HG02981 (cell line): ENCODE results near the gene CADM2.

Source experiments
- ATAC-seq: cut with Tn5 transposase; IDR thresholded peaks from one replicate; pipeline ENCODE4 v1.9.1; 2021; ENCODE audit warnings: mild to moderate bottlenecking, moderate library complexity; ENCODE audit not compliant: unreplicated experiment

The CADM2 gene

DNA sequence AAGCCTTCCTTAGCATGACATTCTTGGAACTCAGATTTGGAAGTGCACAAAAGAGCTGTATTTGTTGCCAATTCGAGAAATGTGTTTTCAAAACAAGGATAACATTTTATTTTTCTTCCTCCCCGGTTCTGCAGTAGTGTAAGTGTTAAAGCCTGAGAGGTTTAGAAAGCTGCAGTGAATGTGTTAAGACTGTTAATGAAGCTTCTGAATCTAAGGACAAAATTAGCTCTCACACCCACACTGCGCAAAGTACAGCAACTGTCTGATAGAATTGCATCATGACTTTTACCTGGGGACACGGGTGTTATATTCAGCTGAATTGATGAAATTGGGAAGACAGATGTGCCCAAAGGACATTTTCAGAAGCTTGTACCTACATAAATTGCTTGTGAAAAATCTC, 344.4 kb downstream of the CADM2 start:
- ATAC-seq = no peak

DNA sequence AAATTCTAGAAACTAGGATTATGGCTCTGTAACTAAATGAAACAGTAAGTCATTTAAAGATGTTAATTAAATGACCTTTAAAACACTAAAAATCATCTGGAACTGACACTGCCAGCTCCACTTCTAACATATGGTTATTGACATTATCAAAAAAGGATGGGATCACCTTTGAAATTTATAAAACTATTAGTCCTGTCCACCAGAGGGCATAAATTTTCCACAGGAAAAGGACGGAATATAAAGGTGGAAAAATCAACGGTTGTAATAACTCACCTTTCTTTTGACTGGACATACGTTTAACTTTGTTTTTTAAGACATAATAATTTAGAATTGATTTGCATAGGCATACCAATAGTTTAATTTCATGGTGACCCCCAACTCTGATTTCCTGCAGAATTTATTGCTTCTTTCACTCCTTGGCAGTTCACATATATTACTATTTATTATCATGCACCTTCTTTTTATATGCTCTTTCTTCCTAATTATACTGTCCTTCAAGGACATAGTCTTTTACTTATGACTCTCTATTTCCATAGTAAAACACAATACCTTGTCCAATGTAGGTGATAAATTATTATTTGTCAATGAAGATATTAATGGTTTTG, 345.7 kb downstream of the CADM2 start:
- no peak for ATAC-seq

- no peak for ATAC-seq
Observed at GRCh38 chr3:85312331-85312730, 353.5 kb downstream of the CADM2 start.

- no peak for ATAC-seq
Observed at GRCh38 chr3:85313380-85313779, 354.6 kb downstream of the CADM2 start.

DNA sequence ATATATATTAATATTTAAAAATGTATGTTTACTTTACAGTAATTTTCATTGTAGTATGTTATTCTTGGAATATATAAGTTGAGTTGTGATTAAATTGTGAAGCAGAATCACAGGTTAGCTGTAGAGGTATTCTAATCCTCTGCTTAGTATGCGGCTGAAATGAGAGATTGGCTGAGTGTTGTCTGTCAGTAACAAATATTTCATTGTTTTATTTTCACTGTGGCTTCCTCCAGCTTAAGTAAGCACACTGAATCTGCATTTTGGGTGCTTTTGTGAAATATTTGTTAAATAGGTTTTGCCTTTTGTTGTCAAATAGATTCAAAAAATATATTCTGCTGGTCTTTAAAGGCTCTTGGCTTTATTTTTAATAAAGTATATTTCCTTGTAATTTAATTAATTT, 357.5 kb downstream of the CADM2 start:
- no peak for ATAC-seq

- ATAC-seq = no peak
Observed at GRCh38 chr3:85321892-85322291, 363.1 kb downstream of the CADM2 start.

GRCh38 chr3:85330071-85330470, 371.3 kb downstream of the CADM2 start:
- no peak for ATAC-seq

DNA sequence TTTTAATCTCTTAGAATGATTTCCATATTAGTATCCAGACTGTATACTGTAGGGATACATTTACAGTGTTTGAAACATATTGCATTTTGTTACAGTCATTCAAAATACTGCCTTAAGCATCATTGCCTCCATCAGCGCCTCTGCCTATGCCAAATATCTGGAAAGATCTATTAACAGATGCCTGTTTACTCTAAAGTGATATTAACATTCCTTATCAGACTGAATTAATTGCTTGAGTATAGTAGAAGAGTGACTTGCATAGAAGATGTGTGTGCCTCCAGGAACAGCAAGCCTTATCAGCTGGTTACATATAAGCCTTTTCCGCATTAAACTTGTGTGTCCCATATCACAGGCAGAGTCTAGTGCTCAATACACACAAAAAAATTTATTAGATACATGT, 379.1 kb downstream of the CADM2 start:
- no peak for ATAC-seq

- no peak for ATAC-seq
Observed at GRCh38 chr3:85342915-85343314, 384.1 kb downstream of the CADM2 start.

DNA sequence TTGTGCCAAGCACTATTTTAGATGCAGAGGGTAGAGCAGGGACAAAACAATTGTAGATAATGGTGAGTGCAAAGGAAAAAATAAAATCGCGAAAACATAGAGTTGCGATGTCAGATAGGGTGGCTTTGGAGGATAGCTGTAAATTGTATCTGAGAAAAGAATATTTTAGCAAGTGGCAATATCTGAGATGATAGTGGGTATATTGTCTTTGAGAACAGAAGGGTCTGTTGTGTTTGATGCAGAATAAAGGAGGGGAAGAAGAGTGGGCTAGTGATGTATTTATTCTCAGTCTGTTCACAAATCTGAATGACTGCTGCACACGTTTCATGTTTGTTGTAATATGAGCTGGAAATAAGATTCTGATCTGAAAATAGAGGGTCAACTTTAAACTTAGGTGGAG, 396.8 kb downstream of the CADM2 start:
- no peak for ATAC-seq

DNA sequence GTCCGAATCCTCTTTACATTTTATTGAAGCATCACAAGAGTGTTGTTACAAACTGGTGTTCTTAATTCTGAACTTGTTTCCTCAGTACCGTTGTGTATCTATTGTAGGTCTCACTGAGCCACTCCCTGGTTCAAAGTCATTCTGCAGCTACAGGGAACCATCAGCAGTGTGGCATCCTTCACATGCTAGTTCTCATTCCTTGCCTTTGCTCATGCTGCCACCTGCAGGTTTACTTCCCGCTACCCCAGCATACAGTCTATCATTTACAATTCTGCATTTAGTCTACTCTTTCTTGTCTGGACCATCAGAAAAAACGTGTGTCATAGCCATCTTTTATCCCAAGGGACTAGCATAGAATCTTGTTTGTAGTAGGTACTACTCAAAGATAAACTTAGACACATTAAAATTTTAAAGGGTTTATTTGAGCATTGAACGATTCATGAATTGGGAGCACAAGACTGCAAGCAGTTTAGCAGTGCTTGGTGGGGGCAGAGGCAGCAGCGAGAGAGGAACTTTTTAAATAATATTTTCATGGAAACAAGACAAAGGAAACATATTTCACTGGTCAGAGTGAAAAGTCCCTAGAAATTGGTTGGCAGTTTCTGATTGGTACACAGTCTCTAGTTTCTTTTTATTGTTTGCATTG, 402.1 kb downstream of the CADM2 start:
- peak; percentile 59 for ATAC-seq

DNA sequence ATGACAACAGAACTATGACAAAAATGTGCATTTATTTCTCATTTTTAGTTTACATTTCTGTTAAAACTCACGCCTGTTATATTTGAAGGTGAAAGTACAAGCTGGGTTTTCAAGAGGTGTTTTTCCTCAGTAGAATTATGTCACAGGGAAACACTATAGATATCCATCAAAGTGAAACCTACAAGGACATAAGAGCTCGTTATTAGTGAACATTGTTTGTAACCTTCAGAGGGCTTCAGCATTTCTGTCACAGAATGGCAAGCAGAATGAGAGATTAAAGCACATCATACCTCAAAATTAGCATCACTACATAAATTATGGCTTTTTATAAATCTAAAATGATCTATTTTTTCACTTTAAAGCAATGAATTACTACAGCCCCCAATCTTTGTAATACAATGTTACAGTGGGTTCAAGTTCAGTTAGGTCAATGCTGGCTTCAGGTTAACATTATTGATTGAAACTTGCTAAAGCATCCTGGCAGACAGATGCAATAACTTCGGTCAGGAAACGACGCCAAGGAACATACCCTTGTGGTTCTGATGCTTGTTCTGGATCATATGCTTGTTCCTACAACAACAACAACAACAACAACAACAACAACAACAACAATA, 405.6 kb downstream of the CADM2 start:
- ATAC-seq = no peak

DNA sequence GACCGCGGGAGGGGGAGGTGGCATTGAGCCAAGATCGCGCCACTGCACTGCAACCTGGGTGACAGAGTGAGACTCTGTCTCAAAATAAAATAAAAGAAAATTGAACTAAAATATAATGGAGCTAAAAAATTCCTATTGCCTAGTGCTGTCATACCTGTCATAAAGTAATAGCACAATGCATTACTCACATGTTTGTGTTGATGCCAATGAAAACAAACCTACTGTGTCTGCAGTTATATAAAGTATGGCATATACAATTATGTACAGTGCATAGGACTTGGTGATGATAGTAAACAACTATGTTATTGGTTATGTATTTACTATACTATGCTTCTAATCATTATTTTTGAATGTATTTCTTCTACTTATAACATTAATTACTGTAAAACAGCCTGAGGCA, 411.6 kb downstream of the CADM2 start:
- no peak for ATAC-seq

- ATAC-seq = no peak
Observed at GRCh38 chr3:85376131-85376530, 417.3 kb downstream of the CADM2 start.

DNA sequence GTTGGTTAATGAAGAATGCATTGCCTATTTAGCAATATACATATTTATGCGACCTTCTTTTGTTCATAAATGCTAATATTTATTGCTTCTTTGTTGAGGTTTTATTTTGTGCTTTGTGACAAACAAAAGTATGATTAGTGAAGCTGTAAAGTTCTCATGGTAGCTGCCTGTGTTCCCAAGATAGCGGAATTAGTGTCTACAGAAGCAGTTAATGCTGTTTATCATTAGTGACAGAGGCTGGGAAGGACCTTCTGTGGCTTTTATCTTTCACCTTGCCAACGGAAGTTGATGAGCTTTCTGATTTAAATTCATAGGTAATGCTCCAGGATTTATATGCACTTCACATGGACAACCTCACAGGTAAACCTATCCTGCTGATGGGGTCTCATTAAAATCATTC, 418.3 kb downstream of the CADM2 start:
- no peak for ATAC-seq

DNA sequence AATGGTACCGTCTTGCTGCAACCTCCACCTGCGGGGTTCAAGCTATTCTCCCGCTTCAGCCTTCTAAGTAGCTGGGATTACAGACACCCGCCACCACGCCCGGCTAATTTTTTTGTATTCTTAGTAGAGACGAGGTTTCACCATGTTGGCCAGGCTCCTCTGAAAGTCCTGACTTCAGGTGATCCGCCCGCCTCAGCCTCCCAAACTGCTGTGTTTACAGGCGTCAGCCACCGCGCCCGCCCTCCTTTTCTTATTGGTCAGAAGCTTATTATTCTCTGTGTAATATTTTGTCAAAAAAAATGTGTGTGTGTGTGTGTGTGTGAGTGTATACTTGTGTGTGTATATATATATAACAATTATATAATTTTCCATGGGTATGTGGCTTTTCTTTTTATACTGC, 425.6 kb downstream of the CADM2 start:
- no peak for ATAC-seq

DNA sequence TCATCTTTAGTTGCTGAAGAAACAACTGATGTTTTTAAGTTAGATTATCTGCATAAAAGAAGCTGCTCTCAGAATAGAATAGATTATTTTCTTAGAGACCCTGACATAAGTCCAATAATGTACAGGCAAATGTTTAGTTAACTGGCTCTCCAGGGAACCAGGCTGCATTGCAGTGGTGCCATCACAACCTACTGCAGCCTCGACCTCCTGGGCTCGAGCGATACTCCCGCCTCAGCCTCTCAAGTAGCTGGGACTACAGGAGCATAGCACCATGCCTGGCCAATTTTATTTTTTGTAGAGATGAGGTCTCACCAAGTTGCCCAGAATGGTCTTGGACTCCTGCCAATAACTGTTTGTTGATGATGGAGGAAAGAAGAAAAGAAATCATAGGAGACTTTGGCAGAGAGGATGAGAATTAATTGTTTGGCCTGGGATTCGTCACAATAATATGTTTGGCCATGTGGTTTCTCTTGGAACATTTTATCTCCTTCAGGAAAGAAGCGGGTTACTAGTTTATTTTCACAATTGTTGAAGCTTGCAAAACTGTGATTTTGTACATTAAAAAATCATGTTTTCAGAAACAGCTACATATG, 429.2 kb downstream of the CADM2 start:
- ATAC-seq = no peak

DNA sequence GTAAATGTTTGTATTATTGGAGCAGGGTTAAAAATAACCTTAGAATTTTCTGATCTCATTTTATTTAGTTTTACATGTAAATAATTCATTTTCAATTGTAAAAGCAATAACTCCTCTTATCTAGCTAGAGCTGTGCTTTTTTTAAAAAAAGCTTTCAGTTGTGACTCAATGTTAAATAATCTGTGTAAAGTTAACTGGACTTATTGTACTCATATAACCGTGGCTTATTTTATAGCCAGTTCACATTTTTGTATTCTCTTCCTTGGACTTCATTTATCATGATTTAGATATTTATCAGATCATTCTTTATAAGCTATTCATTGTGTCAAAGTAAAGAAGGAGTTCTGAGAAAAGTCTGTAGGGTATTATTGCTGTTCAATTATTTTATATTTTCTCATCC, 435.6 kb downstream of the CADM2 start:
- no peak for ATAC-seq

- no peak for ATAC-seq
Observed at GRCh38 chr3:85397434-85397833, 438.6 kb downstream of the CADM2 start.

DNA sequence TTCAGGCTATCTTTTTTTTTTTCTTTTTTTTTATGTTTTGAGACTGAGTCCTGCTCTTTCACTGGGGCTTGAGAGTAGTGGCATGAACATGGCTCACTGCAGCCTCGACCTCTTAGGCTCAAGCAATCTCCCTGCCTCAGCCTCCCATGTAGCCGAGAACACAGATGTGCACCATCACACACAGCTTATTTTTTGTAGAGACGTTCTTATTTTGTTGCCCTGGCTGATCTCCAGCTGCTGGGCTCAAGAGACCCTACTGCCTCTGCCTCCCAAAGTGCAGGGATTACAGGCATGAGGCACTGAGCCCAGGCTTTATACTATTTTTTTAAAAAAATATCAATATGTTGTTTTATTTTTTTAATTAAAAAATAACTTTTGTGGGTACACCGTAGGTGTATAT, 467.3 kb downstream of the CADM2 start:
- ATAC-seq = no peak

- no peak for ATAC-seq
Observed at GRCh38 chr3:85427467-85427866, 468.7 kb downstream of the CADM2 start.

DNA sequence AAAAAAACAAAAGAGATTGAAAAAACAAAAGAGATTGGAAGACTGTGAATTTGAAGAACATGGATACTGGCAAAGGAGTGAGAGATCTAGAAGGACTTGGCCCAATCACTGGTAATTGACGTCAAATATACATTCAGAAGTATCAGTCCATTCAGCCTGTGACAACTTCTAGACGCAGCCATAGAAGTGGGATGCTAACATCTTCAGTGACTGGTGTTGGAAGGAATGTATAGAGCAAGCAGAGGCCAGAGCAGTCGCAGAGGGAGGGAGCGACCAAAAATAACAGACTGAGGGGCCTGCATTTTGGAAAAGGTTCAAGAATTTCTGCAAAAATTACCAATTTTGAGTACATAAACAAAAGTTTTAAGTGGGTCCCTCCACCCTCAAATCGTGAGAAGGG, 473.3 kb downstream of the CADM2 start:
- ATAC-seq = no peak
